ENCODE results near the gene KLKB1.

DNA sequence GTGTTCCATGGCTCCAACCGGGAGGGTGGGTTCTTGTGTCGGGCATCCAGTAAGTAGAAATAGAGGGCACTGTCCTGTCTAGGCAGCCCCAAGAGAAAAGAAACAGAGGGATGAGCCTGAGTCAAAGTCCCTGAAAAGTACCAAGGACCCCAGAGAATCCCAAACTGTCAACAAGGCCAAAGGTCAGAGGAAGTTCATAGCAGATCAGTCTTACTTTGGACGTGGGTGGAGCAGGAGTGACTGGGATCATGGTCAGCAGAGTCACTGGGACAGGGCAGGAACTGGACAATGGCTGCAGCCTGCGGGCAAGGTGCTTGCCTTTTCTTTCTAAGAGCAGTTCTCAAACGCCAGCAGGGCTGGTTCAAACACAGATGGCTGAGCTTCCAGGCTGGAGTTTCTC is 56.0 kb downstream of the KLKB1 start:
- TF ChIP-seq, protein P1, sequence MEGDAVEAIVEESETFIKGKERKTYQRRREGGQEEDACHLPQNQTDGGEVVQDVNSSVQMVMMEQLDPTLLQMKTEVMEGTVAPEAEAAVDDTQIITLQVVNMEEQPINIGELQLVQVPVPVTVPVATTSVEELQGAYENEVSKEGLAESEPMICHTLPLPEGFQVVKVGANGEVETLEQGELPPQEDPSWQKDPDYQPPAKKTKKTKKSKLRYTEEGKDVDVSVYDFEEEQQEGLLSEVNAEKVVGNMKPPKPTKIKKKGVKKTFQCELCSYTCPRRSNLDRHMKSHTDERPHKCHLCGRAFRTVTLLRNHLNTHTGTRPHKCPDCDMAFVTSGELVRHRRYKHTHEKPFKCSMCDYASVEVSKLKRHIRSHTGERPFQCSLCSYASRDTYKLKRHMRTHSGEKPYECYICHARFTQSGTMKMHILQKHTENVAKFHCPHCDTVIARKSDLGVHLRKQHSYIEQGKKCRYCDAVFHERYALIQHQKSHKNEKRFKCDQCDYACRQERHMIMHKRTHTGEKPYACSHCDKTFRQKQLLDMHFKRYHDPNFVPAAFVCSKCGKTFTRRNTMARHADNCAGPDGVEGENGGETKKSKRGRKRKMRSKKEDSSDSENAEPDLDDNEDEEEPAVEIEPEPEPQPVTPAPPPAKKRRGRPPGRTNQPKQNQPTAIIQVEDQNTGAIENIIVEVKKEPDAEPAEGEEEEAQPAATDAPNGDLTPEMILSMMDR (conservative IDR thresholded peaks at IDR 0.05 in 1 of 2, IDR thresholded peaks at IDR 0.05 in 1 of 2; ENCODE audit: low read depth in 1 of 2, low read length in 2 of 2): no peak
- TF ChIP-seq EZH2 (IDR thresholded peaks at IDR 0.05; ENCODE audit: low read length, missing control alignments): no peak

All from fibroblast of lung (primary cell).